ENCODE data around the gene NXPE1. TPM values are rescaled to one million over a fixed set of nuclear protein-coding genes. Genes with fewer than 3 reads are reported as not detected.
"Not testable (repeated sequence)": the region's sequence is repeated elsewhere in the genome, so short reads cannot be mapped to it uniquely, and the experiment has no call there.

Gene NXPE1
- total RNA-seq, 1 experiment from 2014 or later: not detected

DNA sequence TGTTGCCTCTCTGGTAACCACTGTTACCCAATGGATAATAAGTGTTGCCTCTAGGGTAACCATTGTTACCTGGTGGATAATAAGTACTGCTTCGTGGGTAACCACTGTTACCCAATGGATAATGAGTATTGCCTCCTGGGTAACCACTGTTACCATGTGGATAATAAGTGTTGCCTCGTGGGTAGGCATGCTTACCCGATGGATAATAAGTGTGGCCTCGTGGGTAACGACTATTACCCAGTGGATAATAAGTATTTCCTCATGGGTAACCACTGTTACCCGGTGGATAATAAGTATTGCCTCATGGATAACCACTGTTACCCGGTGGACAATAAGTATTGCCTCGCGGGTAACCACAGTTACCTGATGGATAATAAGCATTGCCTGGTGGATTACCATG lies 49.7 kb upstream of the NXPE1 start:
- Histone ChIP-seq H3T11ph (ENCODE audit: low read length) (no peak overlapping the region), H4K5ac (ENCODE audit: insufficient read length, low read depth, low read length) (no peak overlapping the region), H3K27ac (ENCODE audit: insufficient read length, low read depth, low read length) (no peak overlapping the region), H2BK15ac (ENCODE audit: low read depth, low read length) (no peak overlapping the region), H4K20me1 (ENCODE audit: control insufficient read depth, insufficient read depth, insufficient read length) (no peaks in the 10 kb centered on the region), H3K9me3 (ENCODE audit: control insufficient read depth, low read depth, low read length) (peaks cover 7% of the 10 kb centered on the region), H3K4ac (ENCODE audit: low read depth, low read length) (no peak overlapping the region), H4K8ac (replicated peaks; ENCODE audit: insufficient read length, low read depth, low read length) (no peak overlapping the region), H3K79me2 (ENCODE audit: insufficient read depth, low read length) (no peaks in the 10 kb centered on the region), H2BK120ac (ENCODE audit: low read depth, low read length, poor library complexity, severe bottlenecking) (no peak overlapping the region), H3K4me2 (ENCODE audit: insufficient read depth, insufficient read length, low read length) (no peak overlapping the region), H3K23me2 (ENCODE audit: insufficient read length, low read depth, low read length, poor library complexity, severe bottlenecking) (no peaks in the 10 kb centered on the region), H3K79me1 (ENCODE audit: insufficient read depth, low read depth, low read length, poor library complexity, severe bottlenecking) (no peaks in the 10 kb centered on the region), H3K4me1 (ENCODE audit: insufficient read depth, low read length) (no peaks in the 10 kb centered on the region), H4K91ac (ENCODE audit: insufficient read length, low read depth, low read length) (no peak overlapping the region), H2BK20ac (ENCODE audit: low read depth, low read length, poor library complexity, severe bottlenecking) (no peak overlapping the region), H3K14ac (ENCODE audit: insufficient read depth, low read length) (no peak overlapping the region), H3K23ac (ENCODE audit: insufficient read length, low read depth, low read length) (no peak overlapping the region), H2BK12ac (ENCODE audit: insufficient read length, low read depth, low read length) (no peak overlapping the region), H3K56ac (ENCODE audit: insufficient read length, low read depth, low read length) (no peak overlapping the region), H3K27me3 (ENCODE audit: insufficient read depth, low read length) (no peaks in the 10 kb centered on the region), H2BK5ac (ENCODE audit: insufficient read length, low read length) (no peak overlapping the region), H3K18ac (ENCODE audit: insufficient read length, low read depth, low read length) (no peak overlapping the region), H2AK5ac (ENCODE audit: insufficient read length, low read length) (no peak overlapping the region), H2AFZ (ENCODE audit: low read length) (no peak overlapping the region), H3K9ac (ENCODE audit: extremely low read depth, insufficient read length, low read length) (no peak overlapping the region)
- Mint-ChIP-seq H3K27me3 (ENCODE audit: low read depth) (no peaks in the 10 kb centered on the region), H3K4me3 (no peak overlapping the region), H3K4me1 (no peaks in the 10 kb centered on the region), H3K27ac (no peak overlapping the region), H3K9me3 (peaks cover 31 to 32% of the 10 kb centered on the region in 2 experiments), H3K36me3 (ENCODE audit: insufficient read depth in 1 of 3, low read depth in 3 of 3) (peaks cover 2 to 14% (median 4%) of the 10 kb centered on the region in 3 experiments; a peak in 2 of 7 replicates)
- TF ChIP-seq, protein P1, sequence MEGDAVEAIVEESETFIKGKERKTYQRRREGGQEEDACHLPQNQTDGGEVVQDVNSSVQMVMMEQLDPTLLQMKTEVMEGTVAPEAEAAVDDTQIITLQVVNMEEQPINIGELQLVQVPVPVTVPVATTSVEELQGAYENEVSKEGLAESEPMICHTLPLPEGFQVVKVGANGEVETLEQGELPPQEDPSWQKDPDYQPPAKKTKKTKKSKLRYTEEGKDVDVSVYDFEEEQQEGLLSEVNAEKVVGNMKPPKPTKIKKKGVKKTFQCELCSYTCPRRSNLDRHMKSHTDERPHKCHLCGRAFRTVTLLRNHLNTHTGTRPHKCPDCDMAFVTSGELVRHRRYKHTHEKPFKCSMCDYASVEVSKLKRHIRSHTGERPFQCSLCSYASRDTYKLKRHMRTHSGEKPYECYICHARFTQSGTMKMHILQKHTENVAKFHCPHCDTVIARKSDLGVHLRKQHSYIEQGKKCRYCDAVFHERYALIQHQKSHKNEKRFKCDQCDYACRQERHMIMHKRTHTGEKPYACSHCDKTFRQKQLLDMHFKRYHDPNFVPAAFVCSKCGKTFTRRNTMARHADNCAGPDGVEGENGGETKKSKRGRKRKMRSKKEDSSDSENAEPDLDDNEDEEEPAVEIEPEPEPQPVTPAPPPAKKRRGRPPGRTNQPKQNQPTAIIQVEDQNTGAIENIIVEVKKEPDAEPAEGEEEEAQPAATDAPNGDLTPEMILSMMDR (conservative IDR thresholded peaks at IDR 0.05): no peak
- no peak for DNase-seq
- no CpG with 5 or more reads among the region's 9 CpGs for WGBS (ENCODE audit: extremely low coverage, insufficient read length, low lambda C conversion rate)

DNA sequence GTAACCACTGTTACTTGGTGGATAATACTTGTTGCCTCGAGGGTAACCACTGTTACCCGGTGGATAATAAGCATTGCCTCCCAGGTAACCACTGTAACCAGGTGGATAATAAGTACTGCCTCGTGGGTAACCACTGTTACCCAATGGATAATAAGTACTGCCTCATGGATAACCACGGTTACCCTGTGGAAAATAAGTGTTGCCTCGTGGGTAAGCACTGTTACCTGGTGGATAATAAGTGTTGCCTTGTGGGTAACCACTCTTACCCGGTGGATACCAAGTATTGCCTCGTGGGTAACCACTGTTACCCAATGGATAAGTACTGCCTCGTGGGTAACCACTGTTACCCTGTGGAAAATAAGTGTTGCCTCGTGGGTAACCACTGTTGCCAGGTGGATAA lies 48.9 kb upstream of the NXPE1 start:
- H2BK20ac ChIP-seq (ENCODE audit: low read depth, low read length, poor library complexity, severe bottlenecking); H4K91ac ChIP-seq (ENCODE audit: insufficient read length, low read depth, low read length); H3K9ac ChIP-seq (ENCODE audit: extremely low read depth, insufficient read length, low read length); H3K23ac ChIP-seq (ENCODE audit: insufficient read length, low read depth, low read length); H4K8ac ChIP-seq (replicated peaks; ENCODE audit: insufficient read length, low read depth, low read length); H2BK5ac ChIP-seq (ENCODE audit: insufficient read length, low read length); H3K18ac ChIP-seq (ENCODE audit: insufficient read length, low read depth, low read length); H3K4me1 Mint-ChIP-seq; H3K9me3 ChIP-seq (ENCODE audit: control insufficient read depth, low read depth, low read length); H3K79me1 ChIP-seq (ENCODE audit: insufficient read depth, low read depth, low read length, poor library complexity, severe bottlenecking); H3K4ac ChIP-seq (ENCODE audit: low read depth, low read length); H3K79me2 ChIP-seq (ENCODE audit: insufficient read depth, low read length); H2BK12ac ChIP-seq (ENCODE audit: insufficient read length, low read depth, low read length); H3K27me3 ChIP-seq (ENCODE audit: insufficient read depth, low read length); H2AFZ ChIP-seq (ENCODE audit: low read length); H3K14ac ChIP-seq (ENCODE audit: insufficient read depth, low read length); H2AK5ac ChIP-seq (ENCODE audit: insufficient read length, low read length); H3K56ac ChIP-seq (ENCODE audit: insufficient read length, low read depth, low read length); H2BK15ac ChIP-seq (ENCODE audit: low read depth, low read length); H3K4me1 ChIP-seq (ENCODE audit: insufficient read depth, low read length); H3K27me3 Mint-ChIP-seq (ENCODE audit: low read depth); H4K20me1 ChIP-seq (ENCODE audit: control insufficient read depth, insufficient read depth, insufficient read length); H3K27ac Mint-ChIP-seq; DNase-seq; H2BK120ac ChIP-seq (ENCODE audit: low read depth, low read length, poor library complexity, severe bottlenecking); H3K23me2 ChIP-seq (ENCODE audit: insufficient read length, low read depth, low read length, poor library complexity, severe bottlenecking); H3K4me2 ChIP-seq (ENCODE audit: insufficient read depth, insufficient read length, low read length); H3K27ac ChIP-seq (ENCODE audit: insufficient read length, low read depth, low read length); H3K4me3 Mint-ChIP-seq; H4K5ac ChIP-seq (ENCODE audit: insufficient read length, low read depth, low read length); H3T11ph ChIP-seq (ENCODE audit: low read length): not testable (repeated sequence)
- Mint-ChIP-seq H3K36me3 (ENCODE audit: insufficient read depth in 1 of 3, low read depth in 3 of 3) (peaks cover 2 to 14% (median 4%) of the 10 kb centered on the region in 3 experiments; a peak in 2 of 7 replicates), H3K9me3 (peaks cover 25 to 30% of the 10 kb centered on the region in 2 experiments)
- no CpG with 5 or more reads among the region's 9 CpGs for WGBS (ENCODE audit: extremely low coverage, insufficient read length, low lambda C conversion rate)
